Loucy (cell line): Measurements from ENCODE around the gene CNOT10.
A peak's percentile ranks its signal among the peaks of the same experiment; 100 is the strongest.

Experiments
- H2AFZ ChIP-seq: fragments of 200-600 bp; sonication (generic); 2 replicates; pipeline ENCODE4 v1.6.0; 2016; ENCODE audit warnings: antibody characterized with exemption, mild to moderate bottlenecking, low read length, moderate library complexity
- H3F3A ChIP-seq: fragments of 200-600 bp; 2 replicates; pipeline ENCODE4 v1.6.0; 2016; ENCODE audit warnings: antibody characterized with exemption, low read depth, mild to moderate bottlenecking
- H3K27me3 ChIP-seq: fragments of 200-600 bp; sonication (generic); 2 replicates; pipeline ENCODE4 v1.6.1; 2014; ENCODE audit warnings: low read length, mild to moderate bottlenecking; ENCODE audit not compliant: insufficient read depth, poor library complexity, severe bottlenecking
- H3K36me3 ChIP-seq: fragments of 200-600 bp; sonication (generic); 2 replicates; pipeline ENCODE4 v1.6.1; 2016; ENCODE audit warnings: low read length; ENCODE audit not compliant: insufficient read depth
- H3K4me1 ChIP-seq: fragments of 200-600 bp; sonication (generic); 2 replicates; pipeline ENCODE4 v1.5.1; 2014; ENCODE audit warnings: low read length, mild to moderate bottlenecking; ENCODE audit not compliant: insufficient read depth, poor library complexity, severe bottlenecking
- H3K4me2 ChIP-seq: fragments of 200-600 bp; sonication (generic); 2 replicates; pipeline ENCODE4 v1.6.0; 2014; ENCODE audit warnings: antibody characterized with exemption, low read length, low read depth, mild to moderate bottlenecking; ENCODE audit not compliant: poor library complexity, severe bottlenecking
- H3K4me3 ChIP-seq: fragments of 200-600 bp; sonication (generic); 2 replicates; pipeline ENCODE4 v1.5.1; 2014; ENCODE audit warnings: low read length, mild to moderate bottlenecking, mixed read lengths; ENCODE audit not compliant: poor library complexity, severe bottlenecking
- H3K79me2 ChIP-seq: fragments of 200-600 bp; sonication (generic); 2 replicates; pipeline ENCODE4 v1.6.1; 2014; ENCODE audit warnings: low read length; ENCODE audit not compliant: insufficient read depth
- H3K9ac ChIP-seq: fragments of 200-600 bp; sonication (generic); 2 replicates; pipeline ENCODE4 v1.6.0; 2014; ENCODE audit warnings: mild to moderate bottlenecking, low read depth, low read length, moderate library complexity; ENCODE audit not compliant: poor library complexity, severe bottlenecking
- H3K9me2 ChIP-seq: fragments of 200-600 bp; sonication (generic); replicated peaks from 2 replicates; pipeline ENCODE4 v1.6.1; 2016; ENCODE audit warnings: low read depth, low read length, mixed read lengths
- H3K9me3 ChIP-seq: fragments of 200-600 bp; sonication (generic); 2 replicates; pipeline ENCODE4 v1.6.1; 2014; ENCODE audit warnings: mild to moderate bottlenecking, antibody characterized with exemption, low read length, low read depth; ENCODE audit not compliant: insufficient read depth
- H4K20me1 ChIP-seq: fragments of 200-600 bp; sonication (generic); 2 replicates; pipeline ENCODE4 v1.6.0; 2014; ENCODE audit warnings: antibody characterized with exemption, low read length, mild to moderate bottlenecking; ENCODE audit not compliant: insufficient read depth, poor library complexity, severe bottlenecking
- CTCF ChIP-seq: fragments of 200-600 bp; sonication (generic); conservative IDR thresholded peaks from 2 replicates; pipeline ENCODE4 v1.5.1; 2014; ENCODE audit warnings: mild to moderate bottlenecking, antibody characterized with exemption, low read length
- EZH2phosphoT487 ChIP-seq: fragments of 200-600 bp; IDR thresholded peaks from 2 replicates; pipeline ENCODE4 v1.6.1; 2018; ENCODE audit warnings: antibody characterized with exemption, mild to moderate bottlenecking, moderate library complexity, borderline replicate concordance

Gene CNOT10

GRCh38 chr3:32675164-32675563 lies 9.8 kb upstream of the CNOT10 start:
- no peaks in the 10 kb centered on the region for H4K20me1 ChIP-seq
- H3K9me2 ChIP-seq: no peaks in the 10 kb centered on the region
- H3F3A ChIP-seq: no peaks in the 10 kb centered on the region
- no peaks in the 10 kb centered on the region for H3K27me3 ChIP-seq
- no peaks in the 10 kb centered on the region for H3K36me3 ChIP-seq
- no peaks in the 10 kb centered on the region for H3K79me2 ChIP-seq
- no peak overlapping the region for H3K9ac ChIP-seq
- H3K9me3 ChIP-seq: no peaks in the 10 kb centered on the region
- 0 out of 2 replicates have a peak overlapping the region, but pooled peaks have one; percentile 19 for H2AFZ ChIP-seq
- TF ChIP-seq CTCF: no peak
- no peak for TF ChIP-seq EZH2phosphoT487
- no peaks in the 10 kb centered on the region for H3K4me1 ChIP-seq
- H3K4me2 ChIP-seq: no peak overlapping the region
- H3K4me3 ChIP-seq: no peak overlapping the region

- no peaks in the 10 kb centered on the region for H3K27me3 ChIP-seq
- no peak overlapping the region for H3K9ac ChIP-seq
- H3K9me2 ChIP-seq: no peaks in the 10 kb centered on the region
- no peaks in the 10 kb centered on the region for H3F3A ChIP-seq
- H3K79me2 ChIP-seq: no peaks in the 10 kb centered on the region
- no peak for TF ChIP-seq CTCF
- no peak for TF ChIP-seq EZH2phosphoT487
- H2AFZ ChIP-seq: no peak overlapping the region
- no peaks in the 10 kb centered on the region for H4K20me1 ChIP-seq
- no peaks in the 10 kb centered on the region for H3K4me1 ChIP-seq
- H3K9me3 ChIP-seq: no peaks in the 10 kb centered on the region
- no peak overlapping the region for H3K4me2 ChIP-seq
- H3K36me3 ChIP-seq: no peaks in the 10 kb centered on the region
- no peak overlapping the region for H3K4me3 ChIP-seq
Observed at GRCh38 chr3:32675650-32676049, 9.3 kb upstream of the CNOT10 start.

- H3K9me3 ChIP-seq: no peaks in the 10 kb centered on the region
- H3K4me1 ChIP-seq: peaks cover 11% of the 10 kb centered on the region
- no peak overlapping the region for H2AFZ ChIP-seq
- no peaks in the 10 kb centered on the region for H3K27me3 ChIP-seq
- H4K20me1 ChIP-seq: peaks cover 12% of the 10 kb centered on the region
- peaks cover 17% of the 10 kb centered on the region for H3K79me2 ChIP-seq
- H3K9me2 ChIP-seq: no peaks in the 10 kb centered on the region
- H3F3A ChIP-seq: no peaks in the 10 kb centered on the region
- TF ChIP-seq EZH2phosphoT487 (no peak), CTCF (no peak)
- no peak overlapping the region for H3K9ac ChIP-seq
- H3K4me3 ChIP-seq: no peak overlapping the region
- H3K36me3 ChIP-seq: no peaks in the 10 kb centered on the region
- H3K4me2 ChIP-seq: no peak overlapping the region
Observed at GRCh38 chr3:32681811-32682210, 3.2 kb upstream of the CNOT10 start.
